ENCODE measurements around the gene BDNF. TPM values are rescaled to one million over a fixed set of nuclear protein-coding genes. Genes with fewer than 3 reads are reported as not detected.

Gene BDNF
- total and polyA plus RNA-seq, 2 donors (not counting 3 experiments of a cell fraction or from before 2014, with no cell fraction given): 3.1 to 3.6 TPM

- POLR2A ChIA-PET: no interaction called here
- FAIRE-seq: no peak
- H3K27ac ChIP-seq (ENCODE audit: insufficient read depth, low read depth, low read length): no peak overlapping the region
- dilution Hi-C loops (cut with MboI; ENCODE audit: extremely low pct_ligation_motif_present, low sequenced_read_pairs): no loop called here
- no peak overlapping the region for H3K4me3 ChIP-seq (replicated peaks in 1 of 3; ENCODE audit: insufficient read depth in 1 of 3, low read depth in 1 of 3, low read length in 3 of 3)
- no peaks in the 10 kb centered on the region for H3K9me3 ChIP-seq (replicated peaks; ENCODE audit: control insufficient read depth, insufficient read depth, low read length)
- H3K36me3 ChIP-seq (ENCODE audit: control insufficient read depth in 2 of 2, extremely low read depth in 1 of 2, insufficient read depth in 2 of 2, low read length in 2 of 2): no peaks in the 10 kb centered on the region
- no TSS peak for BruUV-seq (replicated peaks)
- H3K27me3 ChIP-seq (ENCODE audit: control insufficient read depth in 2 of 2, insufficient read depth in 2 of 2, low read length in 2 of 2): no peaks in the 10 kb centered on the region
- H3K9ac ChIP-seq (replicated peaks; ENCODE audit: extremely low read depth, insufficient read depth, low read length): no peak overlapping the region
- no peak for TF ChIP-seq MYC (IDR thresholded peaks at IDR 0.05; ENCODE audit: low read depth, low read length)
- no peak for TF ChIP-seq EZH2 (IDR thresholded peaks at IDR 0.05; ENCODE audit: borderline replicate concordance, low read depth, low read length, severe bottlenecking)
- no peak for TF ChIP-seq CTCF (IDR thresholded peaks at IDR 0.05; ENCODE audit: extremely low read depth in 1 of 2, insufficient read depth in 1 of 2, low read depth in 1 of 2, low read length in 2 of 2)
- no peak for TF ChIP-seq POLR2AphosphoS5 (IDR thresholded peaks at IDR 0.05; ENCODE audit: insufficient read depth, low read depth, low read length)
- no peak for TF ChIP-seq GATA2 (IDR thresholded peaks at IDR 0.05; ENCODE audit: insufficient read depth, insufficient read length, low read depth, low read length)
- TF ChIP-seq POLR2A (IDR thresholded peaks at IDR 0.05; ENCODE audit: low read depth, low read length): no peak
- CTCF ChIA-PET: no interaction called here
- intact Hi-C loops (cut with micrococcal nuclease): no loop called here
- H3K4me2 ChIP-seq (ENCODE audit: insufficient read depth, low read length): no peak overlapping the region
- H2AFZ ChIP-seq (ENCODE audit: low read depth, low read length): no peak overlapping the region
- H3K79me2 ChIP-seq (ENCODE audit: control insufficient read depth, insufficient read depth, low read length): no peaks in the 10 kb centered on the region
- H3K9me1 ChIP-seq (replicated peaks; ENCODE audit: control insufficient read depth, extremely low read depth, insufficient read depth, low read length): no peaks in the 10 kb centered on the region
- H3K4me1 ChIP-seq (ENCODE audit: control insufficient read depth, extremely low read depth, insufficient read depth, low read length): no peaks in the 10 kb centered on the region
- no peaks in the 10 kb centered on the region for H4K20me1 ChIP-seq (replicated peaks; ENCODE audit: control insufficient read depth, extremely low read depth, insufficient read depth, low read length)
- no peak for DNase-seq (ENCODE audit: low read depth, low spot score)
Measured at GRCh38 chr11:27618281-27618915, 81.9 kb downstream of the BDNF start.

GRCh38 chr11:27616711-27617110, 83.5 kb downstream of the BDNF start:
- no peak for DNase-seq (ENCODE audit: low read depth, low spot score)
- no peaks in the 10 kb centered on the region for H3K9me3 ChIP-seq (replicated peaks; ENCODE audit: control insufficient read depth, insufficient read depth, low read length)
- no peaks in the 10 kb centered on the region for H3K36me3 ChIP-seq (ENCODE audit: control insufficient read depth in 2 of 2, extremely low read depth in 1 of 2, insufficient read depth in 2 of 2, low read length in 2 of 2)
- TF ChIP-seq EZH2 (IDR thresholded peaks at IDR 0.05; ENCODE audit: borderline replicate concordance, low read depth, low read length, severe bottlenecking): no peak
- TF ChIP-seq MYC (IDR thresholded peaks at IDR 0.05; ENCODE audit: low read depth, low read length): no peak
- TF ChIP-seq MAX (IDR thresholded peaks at IDR 0.05; ENCODE audit: insufficient read depth, insufficient read length): no peak
- no peak for TF ChIP-seq POLR2AphosphoS5 (IDR thresholded peaks at IDR 0.05; ENCODE audit: insufficient read depth, low read depth, low read length)
- TF ChIP-seq JUN (IDR thresholded peaks at IDR 0.05; ENCODE audit: borderline replicate concordance, insufficient read depth, insufficient read length, low read depth): no peak
- TF ChIP-seq POLR2A (IDR thresholded peaks at IDR 0.05; ENCODE audit: low read depth, low read length): no peak
- no peak for TF ChIP-seq CTCF (IDR thresholded peaks at IDR 0.05; ENCODE audit: extremely low read depth in 1 of 2, insufficient read depth in 1 of 2, low read depth in 1 of 2, low read length in 2 of 2)
- TF ChIP-seq GATA2 (IDR thresholded peaks at IDR 0.05; ENCODE audit: insufficient read depth, insufficient read length, low read depth, low read length): no peak
- no peak for TF ChIP-seq FOS (IDR thresholded peaks at IDR 0.05; ENCODE audit: borderline replicate concordance, insufficient read depth, low read length)
- no peak overlapping the region for H3K4me2 ChIP-seq (ENCODE audit: insufficient read depth, low read length)
- no peak overlapping the region for H2AFZ ChIP-seq (ENCODE audit: low read depth, low read length)
- FAIRE-seq: no peak
- no peaks in the 10 kb centered on the region for H3K27me3 ChIP-seq (ENCODE audit: control insufficient read depth in 2 of 2, insufficient read depth in 2 of 2, low read length in 2 of 2)
- dilution Hi-C loops (cut with MboI; ENCODE audit: extremely low pct_ligation_motif_present, low sequenced_read_pairs) (no loop called here), intact Hi-C loops (cut with micrococcal nuclease) (no loop called here)
- CTCF ChIA-PET: no interaction called here
- H3K4me1 ChIP-seq (ENCODE audit: control insufficient read depth, extremely low read depth, insufficient read depth, low read length): no peaks in the 10 kb centered on the region
- no peaks in the 10 kb centered on the region for H3K9me1 ChIP-seq (replicated peaks; ENCODE audit: control insufficient read depth, extremely low read depth, insufficient read depth, low read length)
- H4K20me1 ChIP-seq (replicated peaks; ENCODE audit: control insufficient read depth, extremely low read depth, insufficient read depth, low read length): no peaks in the 10 kb centered on the region
- H3K79me2 ChIP-seq (ENCODE audit: control insufficient read depth, insufficient read depth, low read length): no peaks in the 10 kb centered on the region
- H3K27ac ChIP-seq (ENCODE audit: insufficient read depth, low read depth, low read length): no peak overlapping the region
- POLR2A ChIA-PET: no interaction called here
- H3K9ac ChIP-seq (replicated peaks; ENCODE audit: extremely low read depth, insufficient read depth, low read length): no peak overlapping the region
- H3K4me3 ChIP-seq (replicated peaks in 1 of 3; ENCODE audit: insufficient read depth in 1 of 3, low read depth in 1 of 3, low read length in 3 of 3): no peak overlapping the region
- BruUV-seq (replicated peaks): no TSS peak

All from endothelial cell of umbilical vein (primary cell).